ENCODE results near the gene NMBR. TPM values are rescaled to one million over a fixed set of nuclear protein-coding genes. Genes with fewer than 3 reads are reported as not detected.
"Not testable (repeated sequence)": the region's sequence is repeated elsewhere in the genome, so short reads cannot be mapped to it uniquely, and the experiment has no call there.

Gene NMBR
- total RNA-seq, 1 experiment from 2014 or later: not detected

DNA sequence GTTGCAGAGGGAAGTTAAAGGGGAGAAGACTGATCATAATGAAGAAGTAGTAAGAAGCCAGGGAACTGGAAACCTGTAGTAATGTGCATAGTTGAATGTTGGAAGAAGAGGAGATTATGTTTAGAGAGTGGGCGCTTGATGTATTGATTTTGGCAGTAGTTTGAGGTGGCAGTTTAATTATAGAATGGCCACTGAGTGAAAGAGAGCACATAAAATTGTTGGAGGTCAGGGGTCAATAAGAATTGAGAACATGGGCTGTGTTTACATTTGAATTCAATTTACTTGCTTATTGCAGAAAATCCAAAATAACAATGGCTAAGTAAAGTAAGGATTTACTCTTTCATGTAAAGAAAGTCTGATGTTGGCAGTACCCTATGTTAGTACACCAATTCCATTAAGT lies 15.9 kb upstream of the NMBR start:
- intact Hi-C loops (cut with micrococcal nuclease; ENCODE audit: unreplicated experiment): no loop called here
- H3K27ac ChIP-seq (ENCODE audit: low read length): peak overlapping the region; percentile 52; the same call in 1 of the 2 replicates
- H3K4me3 ChIP-seq (ENCODE audit: low read depth in 2 of 2, low read length in 2 of 2): no peak overlapping the region
- TF ChIP-seq, protein P1, sequence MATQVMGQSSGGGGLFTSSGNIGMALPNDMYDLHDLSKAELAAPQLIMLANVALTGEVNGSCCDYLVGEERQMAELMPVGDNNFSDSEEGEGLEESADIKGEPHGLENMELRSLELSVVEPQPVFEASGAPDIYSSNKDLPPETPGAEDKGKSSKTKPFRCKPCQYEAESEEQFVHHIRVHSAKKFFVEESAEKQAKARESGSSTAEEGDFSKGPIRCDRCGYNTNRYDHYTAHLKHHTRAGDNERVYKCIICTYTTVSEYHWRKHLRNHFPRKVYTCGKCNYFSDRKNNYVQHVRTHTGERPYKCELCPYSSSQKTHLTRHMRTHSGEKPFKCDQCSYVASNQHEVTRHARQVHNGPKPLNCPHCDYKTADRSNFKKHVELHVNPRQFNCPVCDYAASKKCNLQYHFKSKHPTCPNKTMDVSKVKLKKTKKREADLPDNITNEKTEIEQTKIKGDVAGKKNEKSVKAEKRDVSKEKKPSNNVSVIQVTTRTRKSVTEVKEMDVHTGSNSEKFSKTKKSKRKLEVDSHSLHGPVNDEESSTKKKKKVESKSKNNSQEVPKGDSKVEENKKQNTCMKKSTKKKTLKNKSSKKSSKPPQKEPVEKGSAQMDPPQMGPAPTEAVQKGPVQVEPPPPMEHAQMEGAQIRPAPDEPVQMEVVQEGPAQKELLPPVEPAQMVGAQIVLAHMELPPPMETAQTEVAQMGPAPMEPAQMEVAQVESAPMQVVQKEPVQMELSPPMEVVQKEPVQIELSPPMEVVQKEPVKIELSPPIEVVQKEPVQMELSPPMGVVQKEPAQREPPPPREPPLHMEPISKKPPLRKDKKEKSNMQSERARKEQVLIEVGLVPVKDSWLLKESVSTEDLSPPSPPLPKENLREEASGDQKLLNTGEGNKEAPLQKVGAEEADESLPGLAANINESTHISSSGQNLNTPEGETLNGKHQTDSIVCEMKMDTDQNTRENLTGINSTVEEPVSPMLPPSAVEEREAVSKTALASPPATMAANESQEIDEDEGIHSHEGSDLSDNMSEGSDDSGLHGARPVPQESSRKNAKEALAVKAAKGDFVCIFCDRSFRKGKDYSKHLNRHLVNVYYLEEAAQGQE (IDR thresholded peaks at IDR 0.05; ENCODE audit: insufficient read depth in 1 of 2, low read depth in 2 of 2, low read length in 1 of 2): no peak
- TF ChIP-seq SIN3A (IDR thresholded peaks at IDR 0.05; ENCODE audit: borderline replicate concordance, insufficient read depth, low read depth, low read length): no peak
- TF ChIP-seq TCF7L2 (IDR thresholded peaks at IDR 0.05; ENCODE audit: low read depth, low read length): no peak
- TF ChIP-seq, protein P2, sequence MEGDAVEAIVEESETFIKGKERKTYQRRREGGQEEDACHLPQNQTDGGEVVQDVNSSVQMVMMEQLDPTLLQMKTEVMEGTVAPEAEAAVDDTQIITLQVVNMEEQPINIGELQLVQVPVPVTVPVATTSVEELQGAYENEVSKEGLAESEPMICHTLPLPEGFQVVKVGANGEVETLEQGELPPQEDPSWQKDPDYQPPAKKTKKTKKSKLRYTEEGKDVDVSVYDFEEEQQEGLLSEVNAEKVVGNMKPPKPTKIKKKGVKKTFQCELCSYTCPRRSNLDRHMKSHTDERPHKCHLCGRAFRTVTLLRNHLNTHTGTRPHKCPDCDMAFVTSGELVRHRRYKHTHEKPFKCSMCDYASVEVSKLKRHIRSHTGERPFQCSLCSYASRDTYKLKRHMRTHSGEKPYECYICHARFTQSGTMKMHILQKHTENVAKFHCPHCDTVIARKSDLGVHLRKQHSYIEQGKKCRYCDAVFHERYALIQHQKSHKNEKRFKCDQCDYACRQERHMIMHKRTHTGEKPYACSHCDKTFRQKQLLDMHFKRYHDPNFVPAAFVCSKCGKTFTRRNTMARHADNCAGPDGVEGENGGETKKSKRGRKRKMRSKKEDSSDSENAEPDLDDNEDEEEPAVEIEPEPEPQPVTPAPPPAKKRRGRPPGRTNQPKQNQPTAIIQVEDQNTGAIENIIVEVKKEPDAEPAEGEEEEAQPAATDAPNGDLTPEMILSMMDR (IDR thresholded peaks at IDR 0.05): no peak
- no peak for TF ChIP-seq POLR2AphosphoS5 (IDR thresholded peaks at IDR 0.05; ENCODE audit: low read depth, low read length)
- peaks cover 8% of the 10 kb centered on the region; the same call in 1 of the 2 replicates for H3K36me3 ChIP-seq (ENCODE audit: control insufficient read depth, insufficient read depth, low read length)
- peaks cover 41% of the 10 kb centered on the region for H3K4me1 ChIP-seq (ENCODE audit: control insufficient read depth, insufficient read depth, low read length)
- ChIA-PET CTCF (no interaction called here), POLR2A (interaction anchor here (0.6 kb wide), 1 partner anchor 160 kb away, joined by 8 read pairs; no protein-coding TSS in a partner anchor)
- H3K9me3 ChIP-seq (ENCODE audit: control insufficient read depth, insufficient read depth, low read depth, low read length): no peaks in the 10 kb centered on the region
- no TSS peak for BruUV-seq (replicated peaks)
- H3K27me3 ChIP-seq (ENCODE audit: control insufficient read depth, insufficient read depth, low read length): no peaks in the 10 kb centered on the region
- in situ Hi-C loops (cut with HindIII; ENCODE audit: low pct_unique_long_range_greater_than_20kb, low sequenced_read_pairs): no loop called here
- ATAC-seq (no peak), DNase-seq (ENCODE audit: low read depth, low spot score) (no peak)

DNA sequence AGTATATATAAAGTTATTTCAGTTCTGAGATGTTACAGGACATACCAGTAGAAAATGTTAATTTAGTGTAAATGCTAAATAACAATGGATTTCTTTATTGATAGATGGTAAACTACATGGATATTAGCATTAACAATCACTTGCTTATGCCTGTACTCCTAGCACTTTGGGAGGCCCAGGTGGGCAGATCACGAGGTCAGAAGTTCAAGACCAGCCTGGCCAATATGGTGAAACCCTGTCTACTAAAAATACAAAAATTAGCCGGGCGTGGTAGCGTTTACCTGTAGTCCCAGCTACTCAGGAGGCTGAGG lies 9.8 kb upstream of the NMBR start:
- intact Hi-C loops (cut with micrococcal nuclease; ENCODE audit: unreplicated experiment): loop anchor here (10.0 kb wide), 1 partner anchor 148 kb away; the partner anchor contains the start of gene ADGRG6
- POLR2A ChIA-PET: interaction anchor here (0.6 kb wide), 1 partner anchor 8 kb away, joined by 4 read pairs; no protein-coding TSS in a partner anchor
- in situ Hi-C loops (cut with HindIII; ENCODE audit: low pct_unique_long_range_greater_than_20kb, low sequenced_read_pairs); DNase-seq (ENCODE audit: low read depth, low spot score); H3K36me3 ChIP-seq (ENCODE audit: control insufficient read depth, insufficient read depth, low read length); BruUV-seq (replicated peaks); H3K4me3 ChIP-seq (ENCODE audit: low read depth in 2 of 2, low read length in 2 of 2); H3K27me3 ChIP-seq (ENCODE audit: control insufficient read depth, insufficient read depth, low read length); H3K9me3 ChIP-seq (ENCODE audit: control insufficient read depth, insufficient read depth, low read depth, low read length): not testable (repeated sequence)
- Histone ChIP-seq H3K4me1 (ENCODE audit: control insufficient read depth, insufficient read depth, low read length) (peaks cover 45% of the 10 kb centered on the region), H3K27ac (ENCODE audit: low read length) (peak overlapping the region; percentile 93)
- CTCF ChIA-PET: interaction anchor here (0.9 to 1.0 kb wide), 3 partner anchors 31 to 144 kb away, joined by 4 read pairs; no protein-coding TSS in a partner anchor
- TF ChIP-seq, protein P2 (IDR thresholded peaks at IDR 0.05): peak; percentile 32; the same call in 1 of the 2 replicates
- peak; percentile 14; the same call in 1 of the 2 replicates for ATAC-seq

All from Panc1 (cell line).